ENCODE data around the gene ITPK1. TPM values are rescaled to one million over a fixed set of nuclear protein-coding genes. Genes with fewer than 3 reads are reported as not detected.

Gene ITPK1
- total and polyA plus RNA-seq, 2 experiments from 2014 or later, result 35.9 to 101 TPM

GRCh38 chr14:93006567-93007051 lies 109.1 kb downstream of the ITPK1 start:
- Histone ChIP-seq H3K36me3 (ENCODE audit: insufficient read depth) (no peaks in the 10 kb centered on the region), H3K9me2 (ENCODE audit: insufficient read depth) (no peaks in the 10 kb centered on the region), H3K27ac (ENCODE audit: low read depth) (0 out of 2 replicates have a peak overlapping the region, but pooled peaks have one; percentile 32), H3K27me3 (ENCODE audit: insufficient read depth) (no peaks in the 10 kb centered on the region), H2AFZ (no peak overlapping the region), H4K20me1 (replicated peaks; ENCODE audit: insufficient read depth) (peaks cover 7% of the 10 kb centered on the region), H3K4me3 (no peak overlapping the region), H3K79me2 (replicated peaks; ENCODE audit: insufficient read depth) (peaks cover 42% of the 10 kb centered on the region), H3K4me1 (ENCODE audit: insufficient read depth) (no peaks in the 10 kb centered on the region), H3K4me2 (no peak overlapping the region), H3F3A (replicated peaks; ENCODE audit: low read depth) (no peaks in the 10 kb centered on the region)
- TF ChIP-seq REST (IDR thresholded peaks at IDR 0.05; ENCODE audit: unreplicated experiment) (no peak), NANOG (IDR thresholded peaks at IDR 0.05; ENCODE audit: borderline replicate concordance) (no peak), EZH2phosphoT487 (IDR thresholded peaks at IDR 0.05; ENCODE audit: unreplicated experiment) (no peak), JUNB (IDR thresholded peaks at IDR 0.05; ENCODE audit: unreplicated experiment) (no peak), ETS1 (IDR thresholded peaks at IDR 0.05) (no peak), CREB1 (CRISPR knock-in tag; IDR thresholded peaks at IDR 0.05; ENCODE audit: low read depth) (no peak), EZH2 (IDR thresholded peaks at IDR 0.05; ENCODE audit: low read depth, unreplicated experiment) (no peak), CTCF (conservative IDR thresholded peaks at IDR 0.05; ENCODE audit: low read depth in 2 of 2) (no peak), ZNF114 (CRISPR knock-in tag; IDR thresholded peaks at IDR 0.05) (no peak), STAT1 (IDR thresholded peaks at IDR 0.05; ENCODE audit: unreplicated experiment) (no peak), ZNF462 (CRISPR knock-in tag; IDR thresholded peaks at IDR 0.05) (no peak), POLR2AphosphoS5 (IDR thresholded peaks at IDR 0.05; ENCODE audit: low read depth) (no peak), ZNF331 (CRISPR knock-in tag; IDR thresholded peaks at IDR 0.05; ENCODE audit: low read depth) (no peak)
- Mint-ChIP-seq H3K4me3 (no peak overlapping the region), H3K27me3 (ENCODE audit: insufficient read depth, low read depth, poor library complexity) (peaks cover 25% of the 10 kb centered on the region), H3K27ac (no peak overlapping the region), H3K4me1 (peaks cover 27% of the 10 kb centered on the region), H3K9me3 (no peaks in the 10 kb centered on the region), H3K36me3 (ENCODE audit: low read depth) (peaks cover 6% of the 10 kb centered on the region; the same call in 1 of the 3 replicates)
- ATAC-seq, result no peak; the same call in 2 of the 3 replicates
- DNase-seq (ENCODE audit: low spot score), result no peak

All from GM23338 (cell line).